Measurements from ENCODE around the gene PA2G4.

DNA sequence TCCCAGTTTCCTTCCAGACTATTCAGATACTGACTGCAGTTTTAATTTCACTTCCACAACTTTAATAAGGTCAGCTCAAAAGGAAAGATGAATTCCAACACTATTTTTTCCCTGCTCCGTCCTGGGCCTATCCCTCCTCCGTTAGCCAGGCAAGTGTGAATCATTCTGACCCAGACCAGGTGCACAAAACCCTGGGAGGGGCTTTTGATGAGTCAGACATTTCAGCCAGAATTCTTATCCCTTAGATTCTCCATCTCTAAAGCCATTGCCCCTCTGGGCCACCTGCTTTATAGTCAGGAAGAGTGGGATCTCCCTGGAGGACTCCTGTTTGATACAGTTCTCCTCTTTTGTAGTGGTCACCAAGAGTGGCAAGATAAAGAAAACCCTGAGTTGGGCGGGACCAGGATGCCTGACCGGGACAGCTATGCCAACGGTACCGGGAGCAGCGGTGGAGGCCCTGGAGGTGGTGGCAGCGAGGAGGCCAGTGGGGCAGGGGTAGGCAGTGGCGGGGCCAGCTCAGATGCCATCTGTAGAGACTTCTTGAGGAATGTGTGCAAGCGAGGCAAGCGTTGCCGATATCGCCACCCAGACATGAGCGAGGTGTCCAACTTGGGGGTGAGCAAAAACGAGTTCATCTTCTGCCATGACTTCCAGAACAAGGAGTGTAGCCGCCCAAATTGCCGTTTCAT lies 15.9 kb downstream of the PA2G4 start:
- no peak for TF ChIP-seq POLR2A (IDR thresholded peaks at IDR 0.05)
- TF ChIP-seq, protein P1, sequence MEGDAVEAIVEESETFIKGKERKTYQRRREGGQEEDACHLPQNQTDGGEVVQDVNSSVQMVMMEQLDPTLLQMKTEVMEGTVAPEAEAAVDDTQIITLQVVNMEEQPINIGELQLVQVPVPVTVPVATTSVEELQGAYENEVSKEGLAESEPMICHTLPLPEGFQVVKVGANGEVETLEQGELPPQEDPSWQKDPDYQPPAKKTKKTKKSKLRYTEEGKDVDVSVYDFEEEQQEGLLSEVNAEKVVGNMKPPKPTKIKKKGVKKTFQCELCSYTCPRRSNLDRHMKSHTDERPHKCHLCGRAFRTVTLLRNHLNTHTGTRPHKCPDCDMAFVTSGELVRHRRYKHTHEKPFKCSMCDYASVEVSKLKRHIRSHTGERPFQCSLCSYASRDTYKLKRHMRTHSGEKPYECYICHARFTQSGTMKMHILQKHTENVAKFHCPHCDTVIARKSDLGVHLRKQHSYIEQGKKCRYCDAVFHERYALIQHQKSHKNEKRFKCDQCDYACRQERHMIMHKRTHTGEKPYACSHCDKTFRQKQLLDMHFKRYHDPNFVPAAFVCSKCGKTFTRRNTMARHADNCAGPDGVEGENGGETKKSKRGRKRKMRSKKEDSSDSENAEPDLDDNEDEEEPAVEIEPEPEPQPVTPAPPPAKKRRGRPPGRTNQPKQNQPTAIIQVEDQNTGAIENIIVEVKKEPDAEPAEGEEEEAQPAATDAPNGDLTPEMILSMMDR (IDR thresholded peaks at IDR 0.05): no peak

All from heart left ventricle (tissue), 13 donors.